Midbrain (tissue), 1 donor: Measurements from ENCODE around the gene PAIP2.
"Not testable (repeated sequence)": the region's sequence is repeated elsewhere in the genome, so short reads cannot be mapped to it uniquely, and the experiment has no call there.

ENCODE experiments used
- DNase-seq: peaks from one replicate; lab custom pipeline; 2025; lab: John Stamatoyannopoulos, UW

The PAIP2 gene

DNA sequence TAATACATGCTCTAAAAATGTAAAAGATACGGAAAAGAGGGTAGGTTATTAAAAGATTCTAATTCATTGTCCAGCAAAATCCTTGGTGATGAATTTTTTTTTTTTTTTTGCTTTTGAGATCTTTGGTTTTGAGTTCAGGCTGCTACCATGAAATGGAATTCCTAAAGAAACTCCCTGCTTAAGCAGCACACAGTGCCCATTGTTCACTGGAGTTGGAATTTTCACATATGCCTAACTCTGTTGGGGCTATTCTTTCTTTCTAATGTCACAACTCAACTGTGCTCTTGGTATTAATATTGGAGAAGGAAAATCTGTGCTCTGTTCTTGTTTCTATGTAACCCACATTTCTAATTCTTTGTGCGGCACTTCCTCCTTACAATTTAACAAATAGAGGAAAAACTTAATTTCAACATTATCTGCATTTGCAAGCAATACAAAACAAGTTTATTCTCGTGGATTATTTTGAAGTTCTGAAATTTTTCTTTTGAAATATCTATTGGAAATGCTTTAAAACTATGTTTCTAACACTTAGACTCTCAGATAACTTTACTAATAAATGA is 26.5 kb upstream of the PAIP2 start:
- DNase-seq, result no peak

DNA sequence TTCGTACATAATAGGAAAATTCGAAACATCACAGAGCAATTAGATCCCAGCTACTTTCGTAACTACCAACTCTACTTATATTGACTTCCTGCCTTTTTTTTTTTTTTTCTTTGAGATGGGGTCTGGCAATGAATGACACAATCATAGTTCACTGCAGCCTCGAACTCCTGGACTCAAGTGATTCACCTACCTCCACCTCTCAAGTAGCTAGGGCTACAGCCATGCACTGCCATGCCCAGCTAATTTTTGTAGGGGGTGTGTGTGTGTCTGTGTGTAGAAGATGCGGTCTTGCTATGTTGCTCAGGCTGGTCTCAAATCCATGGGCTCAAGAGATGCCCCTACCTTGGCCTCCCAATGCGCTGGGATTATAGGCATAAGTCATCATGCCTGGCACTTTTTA is 5.8 kb upstream of the PAIP2 start:
- DNase-seq, result no peak

DNA sequence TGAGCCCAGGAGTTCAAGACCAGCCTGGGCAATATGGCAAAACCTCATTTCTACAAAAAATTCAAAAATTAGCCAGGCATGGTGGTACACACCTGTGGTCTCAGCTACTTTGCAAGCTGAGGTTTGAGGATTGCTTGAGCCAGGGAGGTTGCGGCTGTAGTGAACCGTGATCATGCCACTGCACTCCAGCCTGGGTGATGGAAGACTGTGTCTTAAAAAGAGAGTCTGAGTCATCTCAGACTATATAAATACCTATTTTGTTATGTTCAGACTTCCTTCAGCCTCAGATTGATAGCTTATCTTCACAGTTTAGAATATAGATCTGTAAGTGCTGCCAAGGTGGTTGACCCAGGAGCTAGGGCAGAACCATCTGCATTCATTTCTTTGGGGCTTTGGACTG is 1.6 kb upstream of the PAIP2 start:
- DNase-seq, result no peak

DNA sequence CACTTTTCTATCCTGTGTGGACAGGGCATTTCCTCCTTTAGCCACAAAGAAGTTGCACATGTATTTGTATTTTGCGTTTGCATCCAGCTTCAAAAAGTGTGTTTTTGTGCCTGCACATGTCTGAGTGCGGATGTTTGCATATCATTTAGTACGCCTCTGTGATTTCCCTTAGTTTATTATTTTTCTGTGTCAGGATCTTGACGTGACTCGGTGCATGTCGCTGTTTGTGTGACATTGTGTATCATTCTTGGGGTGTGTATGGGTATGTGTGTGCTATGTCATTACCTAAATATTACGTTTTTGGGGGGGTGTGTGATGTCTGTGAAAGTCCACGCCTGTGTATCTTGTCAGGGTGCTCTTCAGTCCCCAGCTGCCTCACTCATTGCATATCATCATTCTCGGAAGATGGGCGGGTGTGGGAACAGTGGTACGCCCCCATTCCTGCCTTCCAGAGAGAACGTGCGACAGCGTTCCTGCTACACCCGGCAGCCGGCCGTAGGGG is 416 bp upstream of the PAIP2 start:
- no peak for DNase-seq

DNA sequence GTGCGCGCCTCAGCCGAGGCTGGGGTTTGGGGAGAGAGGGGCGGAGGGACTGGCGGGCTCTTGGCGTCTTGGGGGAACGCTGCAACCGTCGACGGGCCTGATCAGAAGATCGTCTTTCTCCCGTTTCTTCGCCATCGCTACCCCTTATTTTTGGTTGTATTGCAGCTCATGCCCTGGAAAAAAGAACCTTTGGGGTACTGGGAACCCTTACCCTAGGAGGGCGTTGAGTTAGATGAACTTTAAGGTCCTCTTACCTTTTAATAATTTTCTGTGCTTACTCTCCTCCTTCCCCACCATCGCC is 719 bp downstream of the PAIP2 start:
- no peak for DNase-seq

DNA sequence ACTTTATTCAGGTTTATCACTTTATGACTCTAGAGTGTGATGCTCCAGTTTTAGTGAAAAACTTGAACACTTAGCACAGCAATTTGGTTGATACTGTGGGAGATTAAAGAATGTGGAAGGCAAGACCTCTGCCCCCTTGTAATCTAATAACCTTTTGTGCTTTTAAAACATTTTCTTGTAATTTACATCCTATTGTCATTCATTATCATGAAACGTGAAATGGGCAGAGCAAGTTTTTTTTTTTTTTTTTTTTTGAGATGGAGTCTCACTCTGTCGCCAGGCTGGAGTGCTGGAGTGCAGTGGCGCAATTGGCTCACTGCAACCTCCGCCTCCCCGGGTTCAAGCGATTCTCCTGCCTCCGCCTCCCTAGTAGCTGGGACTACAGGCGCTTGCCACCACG is 1.8 kb downstream of the PAIP2 start:
- no peak for DNase-seq

DNA sequence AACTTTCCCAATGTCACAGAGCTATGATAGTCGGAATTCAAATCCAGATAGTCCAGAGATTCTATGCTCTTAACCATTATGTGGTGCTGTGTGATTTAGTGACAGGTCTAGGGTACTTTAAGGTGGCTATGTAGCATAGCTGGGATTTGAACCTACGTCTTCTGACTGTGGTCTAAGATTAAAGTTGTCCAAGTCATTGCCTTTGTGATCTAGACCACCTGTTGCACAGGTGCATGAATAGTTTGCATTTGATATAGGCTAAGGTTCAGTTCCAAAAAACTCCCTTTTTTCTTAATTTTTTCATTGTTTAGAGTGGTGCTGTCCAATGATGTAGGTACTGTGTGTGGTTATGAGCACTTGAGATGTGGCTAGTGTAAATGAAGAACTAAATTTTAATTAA is 2.5 kb downstream of the PAIP2 start:
- DNase-seq, result no peak

DNA sequence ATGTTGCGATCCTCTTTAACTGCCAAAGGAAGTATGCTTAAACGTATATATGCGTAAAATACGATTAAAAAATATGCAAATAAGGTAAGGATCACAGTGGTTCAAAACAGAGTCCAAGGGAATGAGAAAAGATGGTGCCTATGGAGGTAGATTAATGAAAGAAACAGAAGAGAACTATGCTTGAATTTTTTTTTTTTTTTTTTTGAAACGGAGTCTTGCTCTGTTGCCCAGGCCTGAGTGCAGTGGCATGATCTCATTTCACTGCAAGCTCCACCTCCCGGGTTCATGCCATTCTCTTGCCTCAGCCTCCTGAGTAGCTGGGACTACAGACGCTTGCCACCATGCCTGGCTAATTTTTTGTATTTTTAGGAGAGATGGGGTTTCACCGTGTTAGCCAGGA is 3.8 kb downstream of the PAIP2 start:
- DNase-seq, result not testable (repeated sequence)

DNA sequence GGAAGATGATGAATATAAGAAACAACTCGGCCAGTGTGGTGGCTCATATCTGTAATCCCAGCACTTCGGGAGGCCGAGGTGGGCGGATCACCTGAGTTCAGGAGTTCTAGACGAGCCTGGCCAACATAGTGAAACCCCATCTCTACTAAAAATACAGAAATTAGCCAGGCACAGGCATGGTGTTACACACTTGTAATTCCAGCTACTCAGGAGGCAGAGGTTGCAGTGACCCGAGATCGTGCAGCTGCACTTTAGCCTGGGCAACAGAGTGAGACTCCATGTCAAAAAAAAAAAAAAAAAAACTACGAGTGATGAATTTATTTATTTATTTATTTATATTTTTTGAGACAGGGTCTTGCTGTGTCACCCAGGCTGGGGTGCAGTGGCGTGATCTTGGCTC is 6.2 kb downstream of the PAIP2 start:
- not testable (repeated sequence) for DNase-seq

DNA sequence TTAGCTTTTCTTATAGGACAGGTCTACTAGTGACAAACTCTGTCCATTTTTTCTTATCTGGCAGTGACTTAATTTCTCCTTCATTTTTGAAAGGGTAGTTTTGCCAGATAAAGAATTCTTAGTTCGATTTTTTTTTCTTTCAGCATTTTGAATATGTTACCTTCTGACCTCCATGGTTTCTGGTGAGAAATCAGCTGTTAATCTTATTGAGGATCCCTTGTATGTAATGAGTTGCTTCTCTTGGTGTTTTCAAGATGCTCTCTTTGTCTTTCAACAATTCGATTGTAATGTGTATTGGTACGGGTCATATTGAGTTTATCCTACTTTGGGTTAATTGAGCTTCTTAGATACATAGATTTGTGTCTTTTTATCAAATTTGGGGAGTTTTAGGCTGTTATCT is 12.5 kb downstream of the PAIP2 start:
- DNase-seq, result no peak

DNA sequence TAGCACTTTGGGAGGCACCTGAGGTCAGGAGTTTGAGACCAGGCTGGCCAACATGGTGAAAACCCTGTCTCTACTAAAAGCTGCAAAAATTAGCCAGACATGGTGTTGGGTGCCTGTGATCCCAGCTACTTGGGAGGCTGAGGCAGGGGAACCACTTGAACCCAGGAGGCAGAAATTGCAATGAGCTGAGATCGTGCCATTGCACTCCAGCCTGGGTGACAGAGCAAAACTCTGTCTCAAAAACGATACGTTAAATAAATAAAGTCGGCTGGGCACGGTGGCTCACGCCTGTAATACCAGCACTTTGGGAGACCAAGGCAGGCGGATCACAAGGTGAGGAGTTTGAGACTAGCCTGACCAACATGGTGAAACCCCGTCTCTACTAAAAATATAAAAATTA is 14.2 kb downstream of the PAIP2 start:
- DNase-seq, result not testable (repeated sequence)

DNA sequence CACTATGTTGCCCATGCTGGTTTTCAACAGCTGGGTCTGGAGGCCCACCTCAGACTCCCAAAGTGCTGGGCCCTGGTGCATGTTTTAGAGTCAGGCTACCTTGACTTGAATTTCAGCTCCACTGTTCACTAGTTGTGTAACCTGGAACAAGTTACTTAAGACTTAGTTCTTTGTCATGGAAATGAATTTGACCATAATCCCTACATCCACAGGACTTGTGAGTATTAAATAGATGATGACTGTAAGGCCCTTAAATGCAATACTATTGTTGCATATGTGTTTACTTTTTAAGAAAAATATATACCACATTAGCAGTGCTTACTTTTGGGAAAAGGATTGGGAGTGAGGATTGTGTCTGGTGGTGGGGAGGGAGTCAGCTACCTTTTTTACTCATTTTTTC is 16.4 kb downstream of the PAIP2 start:
- no peak for DNase-seq

DNA sequence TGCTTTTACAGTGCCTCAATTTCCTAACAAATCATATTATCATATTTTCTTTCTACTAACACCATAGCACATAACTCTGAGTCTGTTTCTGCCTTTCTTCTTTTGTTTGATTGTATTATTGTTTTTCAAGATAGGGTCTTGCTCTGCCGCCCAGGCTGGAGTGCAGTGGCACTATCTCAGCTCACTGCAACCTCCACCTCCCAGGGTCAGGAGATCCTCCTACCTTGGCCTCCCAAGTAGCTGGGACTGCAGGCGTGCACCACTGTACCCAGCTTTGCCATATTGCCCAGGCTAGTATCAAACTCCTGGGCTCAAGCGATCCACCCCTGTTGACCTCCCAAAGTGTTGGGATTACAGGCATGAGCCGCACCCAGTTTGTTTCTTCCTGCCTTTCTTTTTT is 18.7 kb downstream of the PAIP2 start:
- DNase-seq, result no peak

DNA sequence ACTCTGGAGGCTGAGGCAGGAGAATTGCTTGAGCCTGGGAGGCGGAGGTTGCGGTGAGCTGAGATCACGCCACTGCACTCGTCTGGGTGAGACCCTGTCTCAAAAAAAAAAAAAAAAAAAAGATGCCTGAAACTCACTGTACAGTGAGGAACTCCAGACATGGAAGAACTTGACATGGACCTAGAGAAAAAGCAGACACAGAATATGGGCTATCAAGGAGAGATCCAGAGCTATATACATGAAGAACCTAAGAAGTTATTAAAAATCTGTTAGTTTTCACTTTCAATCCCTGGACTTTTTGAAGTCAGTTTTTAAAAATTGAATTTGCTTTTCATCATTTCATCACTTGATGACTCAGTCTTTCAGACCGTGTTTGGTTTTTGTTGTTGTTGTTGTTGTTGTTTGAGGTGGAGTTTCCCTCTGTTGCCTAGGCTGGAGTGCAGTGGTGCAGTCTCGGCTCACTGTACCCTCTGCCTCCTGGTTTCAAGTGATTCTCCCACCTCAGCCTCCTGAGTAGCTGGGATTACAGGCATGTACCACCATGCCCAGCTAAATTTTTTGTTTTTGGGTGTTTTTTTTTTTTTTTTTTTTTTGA is 20.3 kb downstream of the PAIP2 start:
- DNase-seq, result no peak

DNA sequence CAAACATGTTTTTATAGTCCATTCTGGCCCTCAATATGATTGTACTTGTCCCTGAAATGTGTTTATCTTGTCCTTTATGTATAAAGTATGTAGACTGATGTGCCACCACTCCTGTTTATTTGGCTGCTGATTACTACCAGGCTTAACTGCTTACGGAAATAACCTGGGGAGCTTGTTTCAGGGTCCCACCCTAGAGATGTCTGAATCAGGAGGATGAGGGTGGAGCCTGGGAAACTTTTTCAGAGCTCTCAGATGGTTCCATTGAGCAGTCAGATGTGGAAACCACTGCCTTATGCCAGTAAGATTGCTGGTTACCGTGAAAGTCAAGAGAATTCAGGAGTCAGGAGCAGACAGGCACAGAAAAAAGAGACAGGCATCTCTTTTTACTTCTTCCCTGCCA is 22.3 kb downstream of the PAIP2 start:
- DNase-seq, result no peak

DNA sequence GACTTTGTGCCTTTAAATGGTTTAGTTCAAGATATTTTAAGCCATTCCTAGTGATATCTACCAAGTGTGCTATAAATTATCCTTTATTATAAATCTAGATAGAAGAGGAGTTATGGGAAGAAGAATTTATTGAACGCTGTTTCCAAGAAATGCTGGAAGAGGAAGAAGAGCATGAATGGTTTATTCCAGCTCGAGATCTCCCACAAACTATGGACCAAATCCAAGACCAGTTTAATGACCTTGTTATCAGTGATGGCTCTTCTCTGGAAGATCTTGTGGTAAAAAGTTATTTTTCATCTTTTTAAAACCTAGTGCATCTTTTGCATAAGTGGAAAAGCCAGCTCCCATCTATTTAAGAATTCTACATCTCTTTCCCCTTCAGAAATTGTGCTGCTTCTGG is 22.8 kb downstream of the PAIP2 start:
- DNase-seq, result no peak

DNA sequence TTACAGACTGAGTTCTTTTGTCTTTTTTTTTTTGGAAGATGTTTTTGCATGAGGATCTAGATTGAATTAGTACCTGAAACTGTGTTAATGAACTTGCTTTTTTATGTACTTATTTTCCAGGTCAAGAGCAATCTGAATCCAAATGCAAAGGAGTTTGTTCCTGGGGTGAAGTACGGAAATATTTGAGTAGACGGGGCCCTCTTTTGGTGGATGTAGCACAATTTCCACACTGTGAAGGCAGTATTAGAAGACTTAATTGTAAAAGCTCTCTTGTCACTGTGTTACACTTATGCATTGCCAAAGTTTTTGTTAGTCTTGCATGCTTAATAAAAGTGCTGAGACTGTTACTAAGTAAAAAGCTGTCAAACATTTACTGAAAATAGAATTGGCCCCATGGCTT is 27.0 kb downstream of the PAIP2 start:
- DNase-seq, result no peak

DNA sequence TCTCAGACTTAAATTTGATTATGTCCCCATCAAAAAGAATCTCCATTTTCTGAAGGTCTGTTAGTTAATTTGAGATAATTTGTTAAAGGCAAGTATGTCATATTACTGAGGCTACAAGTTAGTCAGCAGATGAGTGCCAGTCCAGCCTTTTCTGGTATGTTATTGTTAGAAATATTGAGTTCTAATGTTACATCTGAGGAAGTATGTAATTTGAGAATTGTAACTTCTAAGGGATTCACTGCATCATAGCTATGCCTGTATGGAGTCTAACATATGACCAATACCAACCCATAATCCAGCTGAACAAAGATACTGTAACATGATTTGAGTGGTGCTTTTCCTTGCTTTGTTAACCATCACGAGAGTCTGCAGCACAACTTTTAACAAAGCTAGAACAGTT is 27.5 kb downstream of the PAIP2 start:
- DNase-seq, result no peak

DNA sequence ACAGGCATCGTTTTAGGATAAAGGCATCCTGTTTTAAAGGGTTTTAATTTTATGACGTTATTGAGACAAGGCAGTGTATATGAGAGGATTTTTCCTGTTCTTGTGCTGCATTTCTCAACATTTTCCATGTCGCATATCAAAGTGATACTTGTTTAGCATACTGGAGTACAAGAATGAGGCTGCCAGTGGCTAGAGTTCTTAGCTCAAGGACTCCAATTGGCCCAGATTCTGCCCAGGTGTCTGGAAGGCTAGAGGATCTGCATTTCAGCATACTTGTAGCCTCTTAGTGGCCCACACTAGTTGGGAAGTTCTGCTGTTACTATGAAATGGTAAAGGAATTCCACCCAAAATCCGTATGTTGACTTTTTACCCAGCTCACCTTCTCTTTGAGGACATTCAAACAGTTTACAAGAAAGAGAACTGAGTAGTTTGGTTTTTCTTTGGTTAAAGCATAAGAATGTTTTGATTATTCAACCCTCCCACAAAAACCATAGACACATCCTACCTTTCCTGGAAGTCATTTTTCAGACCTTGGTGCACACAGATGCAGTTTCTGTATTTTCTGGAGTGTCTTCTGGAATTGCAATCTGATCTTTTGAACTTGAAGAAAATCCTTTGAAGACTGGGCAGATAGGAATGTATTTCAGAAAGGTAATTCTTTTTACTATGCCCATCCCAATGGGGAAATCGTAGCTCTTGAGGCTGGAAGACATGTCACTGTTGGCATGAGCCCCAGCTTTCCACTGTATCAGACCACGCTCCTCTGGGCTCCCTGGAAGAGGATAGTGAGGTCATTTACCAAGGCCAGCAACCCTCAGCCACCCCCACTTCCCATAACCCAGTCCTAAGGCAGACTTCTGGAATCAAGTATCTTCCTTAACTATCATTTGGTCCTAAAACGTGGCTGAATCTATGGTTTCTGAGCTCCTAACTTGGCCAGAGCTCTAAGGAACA is 30.1 kb downstream of the PAIP2 start:
- no peak for DNase-seq

DNA sequence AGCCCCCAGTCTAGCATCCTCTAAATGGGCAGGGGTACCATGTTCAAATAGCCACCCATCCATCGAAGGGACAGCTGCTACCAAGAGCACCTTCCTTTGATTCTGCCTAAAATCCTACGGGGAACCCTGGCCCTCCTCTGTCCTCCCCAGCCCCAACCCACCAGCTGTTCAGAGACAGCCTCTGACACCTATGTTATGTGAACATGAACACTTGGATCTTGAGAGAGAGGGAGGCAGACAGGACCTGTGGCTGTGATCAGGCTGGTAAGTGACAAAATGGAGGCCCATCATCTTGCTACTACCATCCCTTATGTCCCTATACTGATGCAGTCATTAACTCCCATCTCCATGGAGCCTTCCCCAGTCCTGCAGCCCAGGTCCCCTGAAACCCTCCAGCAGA is 33.3 kb downstream of the PAIP2 start:
- DNase-seq, result no peak

DNA sequence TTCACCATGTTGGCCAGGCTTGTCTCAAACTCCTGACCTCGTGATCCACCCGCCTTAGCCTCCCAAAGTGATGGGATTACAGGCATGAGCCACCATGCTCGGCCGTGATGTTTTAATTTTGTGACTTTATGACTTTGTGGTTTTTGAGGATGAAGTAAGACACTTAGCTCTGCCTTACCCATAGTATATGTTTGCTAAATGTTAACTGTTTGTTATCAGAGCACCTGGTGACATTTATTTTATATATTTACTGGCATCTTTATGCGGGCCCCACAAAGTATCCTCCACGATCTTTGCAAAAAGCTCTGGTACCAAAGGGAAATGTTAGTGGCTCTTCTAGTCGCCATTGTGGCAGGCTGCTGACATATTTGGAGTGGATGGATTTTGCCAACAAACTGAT is 34.7 kb downstream of the PAIP2 start:
- no peak for DNase-seq

DNA sequence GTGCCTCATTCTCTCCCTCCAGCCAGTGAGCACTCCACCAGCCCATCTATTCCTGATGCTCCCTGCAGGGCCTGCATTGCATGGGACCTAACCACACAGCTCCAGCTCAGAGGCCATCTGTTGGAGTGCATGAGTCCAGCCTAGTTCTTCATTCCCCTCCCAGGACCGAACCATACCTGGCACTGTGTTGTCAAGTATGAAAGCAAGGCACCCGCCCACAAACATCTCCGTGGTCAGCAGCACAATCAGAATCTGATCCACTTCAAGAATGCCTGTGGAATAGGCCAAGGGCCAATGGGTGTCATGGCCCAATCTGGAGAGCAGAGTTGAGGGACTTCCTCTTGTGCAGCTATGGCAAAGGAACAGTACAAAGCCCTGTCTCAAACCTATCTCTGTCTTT is 35.6 kb downstream of the PAIP2 start:
- DNase-seq, result no peak

DNA sequence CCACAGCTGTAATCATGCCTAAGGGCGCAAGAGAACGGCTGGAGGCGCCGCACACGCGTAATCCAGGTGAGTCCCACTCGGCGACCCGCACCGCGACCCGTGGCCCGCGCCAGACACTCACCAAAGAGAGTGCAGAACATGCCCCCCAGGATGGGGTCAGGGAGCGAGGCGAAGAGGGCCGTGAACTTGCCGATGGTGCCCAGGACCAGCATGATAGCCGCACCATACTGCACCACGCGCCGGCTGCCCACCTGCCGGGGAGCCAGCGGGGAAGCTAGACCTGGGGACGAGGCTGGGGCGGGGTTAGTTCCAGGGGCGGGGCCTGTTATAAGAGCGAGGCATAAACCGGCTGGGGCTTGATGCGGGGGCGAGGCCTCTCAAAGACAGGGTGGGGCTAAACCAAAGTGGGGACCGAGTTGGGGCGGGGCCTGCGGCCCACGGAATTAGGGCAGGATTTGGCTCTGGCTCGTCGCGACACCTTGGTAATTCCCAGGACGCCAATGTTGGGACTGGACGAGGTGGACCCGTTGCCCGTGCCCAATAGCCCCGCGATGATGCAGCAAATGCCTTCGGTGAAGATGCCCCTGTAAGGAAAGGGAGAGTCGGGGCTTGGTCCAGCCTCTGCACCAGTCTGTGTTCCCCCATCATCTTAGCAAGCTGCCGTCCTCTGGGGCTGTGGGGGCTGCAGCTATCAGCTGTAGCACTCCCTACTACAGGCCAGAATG is 36.6 kb downstream of the PAIP2 start:
- no peak for DNase-seq
